Ishikawa (cell line): Measurements from ENCODE around the gene SUSD2.

ENCODE experiments used
- CEBPB ChIP-seq: IDR thresholded peaks from 2 replicates; pipeline ENCODE4 v1.6.1; 2012
- CREB1 ChIP-seq: IDR thresholded peaks from 2 replicates; pipeline ENCODE4 v1.6.1; 2012; ENCODE audit warnings: low read depth
- EGR1 ChIP-seq: IDR thresholded peaks from 2 replicates; pipeline ENCODE4 v1.6.1; 2012
- EP300 ChIP-seq: IDR thresholded peaks from 2 replicates; pipeline ENCODE4 v1.6.1; 2012; ENCODE audit warnings: borderline replicate concordance
- FOXM1 ChIP-seq: IDR thresholded peaks from 2 replicates; pipeline ENCODE4 v1.6.1; 2012; ENCODE audit warnings: low read depth, borderline replicate concordance
- NFIC ChIP-seq: IDR thresholded peaks from 2 replicates; pipeline ENCODE4 v1.6.1; 2012
- RAD21 ChIP-seq: IDR thresholded peaks from 2 replicates; pipeline ENCODE4 v1.6.1; 2012; ENCODE audit warnings: low read depth
- TAF1 ChIP-seq: IDR thresholded peaks from 2 replicates; pipeline ENCODE4 v1.6.1; 2012; ENCODE audit warnings: low read depth, mild to moderate bottlenecking
- TCF12 ChIP-seq: IDR thresholded peaks from 2 replicates; pipeline ENCODE4 v1.6.1; 2012; ENCODE audit warnings: low read depth
- TEAD4 ChIP-seq: IDR thresholded peaks from 2 replicates; pipeline ENCODE4 v1.6.1; 2012
- YY1 ChIP-seq: IDR thresholded peaks from 2 replicates; pipeline ENCODE4 v1.6.1; 2012; ENCODE audit warnings: low read depth
- ZBTB7A ChIP-seq: IDR thresholded peaks from 2 replicates; pipeline ENCODE4 v1.6.1; 2012; ENCODE audit warnings: low read depth
- TF ChIP-seq, protein P1 (sequence below): IDR thresholded peaks from 2 replicates; pipeline ENCODE4 v1.6.1; 2012
- TF ChIP-seq, protein P2 (sequence below): IDR thresholded peaks from 2 replicates; pipeline ENCODE4 v1.6.1; 2012
- TF ChIP-seq, protein P3 (sequence below): IDR thresholded peaks from 2 replicates; pipeline ENCODE4 v1.6.1; 2012; ENCODE audit warnings: low read depth, mild to moderate bottlenecking

SUSD2 gene

DNA sequence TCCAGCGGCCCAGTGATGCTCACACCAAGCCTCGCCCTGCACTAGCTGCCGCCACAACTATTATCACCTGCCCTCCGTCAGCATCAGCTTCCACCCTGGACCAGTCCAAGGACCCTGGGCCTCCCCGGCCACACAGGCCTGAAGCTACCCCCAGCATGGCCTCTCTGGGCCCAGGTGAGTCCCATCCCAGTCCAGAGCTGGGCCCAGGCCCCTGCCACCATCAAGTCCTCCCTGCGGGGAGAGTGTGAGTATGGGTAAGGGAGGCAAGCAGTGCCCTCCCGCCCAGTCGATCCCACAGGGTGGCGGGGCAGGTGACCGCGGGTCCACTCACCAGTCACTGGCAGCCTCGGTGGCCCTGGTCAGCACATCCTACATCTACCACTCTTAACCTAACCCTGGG lies 9.5 kb upstream of the SUSD2 start:
- TF ChIP-seq TEAD4 = no peak
- TF ChIP-seq, protein P1, sequence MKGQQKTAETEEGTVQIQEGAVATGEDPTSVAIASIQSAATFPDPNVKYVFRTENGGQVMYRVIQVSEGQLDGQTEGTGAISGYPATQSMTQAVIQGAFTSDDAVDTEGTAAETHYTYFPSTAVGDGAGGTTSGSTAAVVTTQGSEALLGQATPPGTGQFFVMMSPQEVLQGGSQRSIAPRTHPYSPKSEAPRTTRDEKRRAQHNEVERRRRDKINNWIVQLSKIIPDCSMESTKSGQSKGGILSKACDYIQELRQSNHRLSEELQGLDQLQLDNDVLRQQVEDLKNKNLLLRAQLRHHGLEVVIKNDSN = no peak
- no peak for TF ChIP-seq ZBTB7A
- no peak for TF ChIP-seq EP300
- no peak for TF ChIP-seq CEBPB
- no peak for TF ChIP-seq TCF12
- TF ChIP-seq EGR1 = no peak

DNA sequence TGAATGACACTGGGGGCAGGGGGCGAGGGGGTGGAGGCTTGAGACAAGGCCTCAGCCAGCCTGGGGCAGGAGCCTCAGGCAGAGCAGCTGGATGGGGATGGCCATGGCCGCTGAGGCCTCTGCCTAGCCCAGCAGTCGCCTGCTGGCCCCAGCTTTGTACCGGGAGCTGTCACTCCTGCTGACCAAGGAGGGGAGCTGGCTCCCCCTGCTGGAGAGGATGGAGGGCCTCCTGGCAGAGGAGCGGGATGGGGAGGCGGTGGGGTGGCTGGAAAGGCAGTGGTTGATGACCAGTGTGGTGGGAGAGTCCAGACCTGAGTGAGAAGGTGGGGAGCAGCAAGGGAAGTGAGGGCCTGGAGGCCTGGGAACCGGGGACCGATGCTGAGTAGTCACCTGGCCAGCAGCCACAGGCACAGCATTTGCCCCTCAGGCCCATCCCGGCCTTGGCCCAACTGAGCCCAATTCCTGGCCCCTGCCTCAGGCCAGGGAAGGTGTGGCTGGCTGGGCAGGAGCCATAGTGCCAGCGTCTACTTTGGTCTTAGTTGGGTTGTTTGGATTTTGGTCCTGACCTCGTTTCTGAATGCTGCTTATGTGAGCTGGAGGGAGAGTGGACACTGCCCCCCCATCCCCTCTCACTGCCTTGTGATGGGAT lies 6.0 kb upstream of the SUSD2 start:
- TF ChIP-seq, protein P2, sequence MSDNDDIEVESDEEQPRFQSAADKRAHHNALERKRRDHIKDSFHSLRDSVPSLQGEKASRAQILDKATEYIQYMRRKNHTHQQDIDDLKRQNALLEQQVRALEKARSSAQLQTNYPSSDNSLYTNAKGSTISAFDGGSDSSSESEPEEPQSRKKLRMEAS = no peak
- TF ChIP-seq RAD21 = peak; percentile 87

DNA sequence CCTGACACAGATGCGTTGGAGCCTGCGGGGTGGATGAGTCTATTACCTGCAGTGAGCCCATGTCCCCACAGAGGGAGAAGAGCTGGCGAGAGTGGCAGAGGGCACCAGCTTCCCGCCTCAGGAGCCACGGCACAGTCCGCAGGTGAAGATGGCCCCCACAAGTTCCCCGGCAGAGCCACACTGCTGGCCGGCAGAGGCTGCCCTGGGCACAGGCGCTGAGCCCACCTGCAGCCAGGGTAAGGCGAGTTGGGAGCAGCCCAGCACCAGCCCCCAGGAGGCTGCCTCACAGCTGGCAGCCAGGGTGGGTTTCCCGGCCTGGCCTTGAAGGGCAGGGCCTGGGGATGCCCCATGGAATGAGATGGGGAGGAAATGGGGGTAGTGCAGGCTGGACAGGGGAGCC lies 5.2 kb upstream of the SUSD2 start:
- TF ChIP-seq, protein P3, sequence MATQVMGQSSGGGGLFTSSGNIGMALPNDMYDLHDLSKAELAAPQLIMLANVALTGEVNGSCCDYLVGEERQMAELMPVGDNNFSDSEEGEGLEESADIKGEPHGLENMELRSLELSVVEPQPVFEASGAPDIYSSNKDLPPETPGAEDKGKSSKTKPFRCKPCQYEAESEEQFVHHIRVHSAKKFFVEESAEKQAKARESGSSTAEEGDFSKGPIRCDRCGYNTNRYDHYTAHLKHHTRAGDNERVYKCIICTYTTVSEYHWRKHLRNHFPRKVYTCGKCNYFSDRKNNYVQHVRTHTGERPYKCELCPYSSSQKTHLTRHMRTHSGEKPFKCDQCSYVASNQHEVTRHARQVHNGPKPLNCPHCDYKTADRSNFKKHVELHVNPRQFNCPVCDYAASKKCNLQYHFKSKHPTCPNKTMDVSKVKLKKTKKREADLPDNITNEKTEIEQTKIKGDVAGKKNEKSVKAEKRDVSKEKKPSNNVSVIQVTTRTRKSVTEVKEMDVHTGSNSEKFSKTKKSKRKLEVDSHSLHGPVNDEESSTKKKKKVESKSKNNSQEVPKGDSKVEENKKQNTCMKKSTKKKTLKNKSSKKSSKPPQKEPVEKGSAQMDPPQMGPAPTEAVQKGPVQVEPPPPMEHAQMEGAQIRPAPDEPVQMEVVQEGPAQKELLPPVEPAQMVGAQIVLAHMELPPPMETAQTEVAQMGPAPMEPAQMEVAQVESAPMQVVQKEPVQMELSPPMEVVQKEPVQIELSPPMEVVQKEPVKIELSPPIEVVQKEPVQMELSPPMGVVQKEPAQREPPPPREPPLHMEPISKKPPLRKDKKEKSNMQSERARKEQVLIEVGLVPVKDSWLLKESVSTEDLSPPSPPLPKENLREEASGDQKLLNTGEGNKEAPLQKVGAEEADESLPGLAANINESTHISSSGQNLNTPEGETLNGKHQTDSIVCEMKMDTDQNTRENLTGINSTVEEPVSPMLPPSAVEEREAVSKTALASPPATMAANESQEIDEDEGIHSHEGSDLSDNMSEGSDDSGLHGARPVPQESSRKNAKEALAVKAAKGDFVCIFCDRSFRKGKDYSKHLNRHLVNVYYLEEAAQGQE = no peak
- TF ChIP-seq TAF1 (no peak), TCF12 (no peak), EP300 (no peak), YY1 (no peak)
- TF ChIP-seq, protein P1 = no peak

DNA sequence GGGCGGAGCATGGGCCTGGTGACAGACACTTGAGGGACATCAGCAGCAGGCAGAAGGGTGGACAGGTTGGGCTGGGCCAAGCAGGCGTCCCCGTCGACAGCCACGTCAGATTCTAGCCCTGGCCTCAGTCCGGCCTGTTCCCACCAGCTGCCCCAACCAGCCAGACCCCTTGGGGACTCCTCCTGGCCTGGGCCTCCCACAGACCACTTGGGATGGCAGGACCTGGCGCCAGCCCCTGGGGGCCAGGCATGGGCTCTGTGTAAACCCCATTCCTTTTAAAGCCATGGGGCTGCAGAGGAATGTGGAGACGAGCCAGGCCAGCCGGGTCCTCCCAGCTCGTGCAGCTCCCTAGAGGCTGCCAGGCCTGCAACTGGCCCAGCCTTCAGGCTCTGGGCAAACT lies 4.7 kb upstream of the SUSD2 start:
- no peak for TF ChIP-seq NFIC
- no peak for TF ChIP-seq FOXM1
- TF ChIP-seq EP300 = no peak
- TF ChIP-seq TEAD4 = no peak
- no peak for TF ChIP-seq TCF12
- TF ChIP-seq, protein P1 = no peak
- no peak for TF ChIP-seq EGR1
- no peak for TF ChIP-seq TAF1
- TF ChIP-seq ZBTB7A = no peak
- TF ChIP-seq, protein P2 = no peak
- TF ChIP-seq, protein P3 = no peak
- TF ChIP-seq CEBPB = no peak
- TF ChIP-seq CREB1 = no peak
- no peak for TF ChIP-seq RAD21
- TF ChIP-seq YY1 = no peak

DNA sequence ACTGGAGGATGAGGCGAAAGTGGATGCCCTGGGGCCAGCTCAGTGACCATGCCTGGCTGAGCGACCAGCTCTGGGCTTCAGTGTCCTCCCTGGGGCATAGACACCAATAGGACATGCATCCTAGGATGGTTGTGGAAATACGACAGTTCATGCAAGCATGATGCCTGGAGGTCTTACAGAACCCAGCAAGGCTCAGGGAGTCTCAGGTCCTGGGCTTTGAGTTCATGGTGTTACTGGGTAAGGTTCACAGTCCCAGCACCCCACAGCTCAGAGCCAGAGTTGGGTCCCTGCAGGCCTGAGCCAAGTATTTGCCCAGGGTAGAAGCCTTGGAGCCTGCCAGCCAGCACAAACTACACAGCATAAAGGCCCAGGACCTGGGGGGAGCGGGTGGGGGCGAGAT lies 4.2 kb upstream of the SUSD2 start:
- TF ChIP-seq EGR1 = no peak
- TF ChIP-seq NFIC = no peak
- no peak for TF ChIP-seq TCF12
- TF ChIP-seq FOXM1 = no peak
- no peak for TF ChIP-seq TAF1
- no peak for TF ChIP-seq TEAD4
- TF ChIP-seq CREB1 = no peak
- TF ChIP-seq, protein P2 = no peak
- TF ChIP-seq ZBTB7A = no peak
- no peak for TF ChIP-seq EP300
- TF ChIP-seq, protein P1 = no peak
- TF ChIP-seq, protein P3 = no peak
- no peak for TF ChIP-seq RAD21
- no peak for TF ChIP-seq YY1
